KMS-11 (cell line): Measurements from ENCODE around the gene TNNI2.
"Not testable (repeated sequence)": the region's sequence is repeated elsewhere in the genome, so short reads cannot be mapped to it uniquely, and the experiment has no call there.

ENCODE experiments used
- H2AFZ ChIP-seq: fragments of 200-600 bp; sonication (generic); 2 replicates; pipeline ENCODE4 v1.6.1; 2016; ENCODE audit warnings: antibody characterized with exemption, mixed run types, low read depth
- H3K27ac ChIP-seq: fragments of 200-600 bp; sonication (generic); 2 replicates; pipeline ENCODE4 v1.6.1; 2016; ENCODE audit warnings: mild to moderate bottlenecking, mixed run types
- H3K27me3 ChIP-seq: fragments of 200-600 bp; sonication (generic); 2 replicates; pipeline ENCODE4 v1.6.1; 2017; ENCODE audit warnings: mild to moderate bottlenecking, low read depth, mixed run types, moderate library complexity; ENCODE audit not compliant: insufficient read depth
- H3K36me3 ChIP-seq: fragments of 200-600 bp; sonication (generic); 2 replicates; pipeline ENCODE4 v1.6.1; 2017; ENCODE audit warnings: mild to moderate bottlenecking, mixed run types; ENCODE audit not compliant: insufficient read depth
- H3K4me1 ChIP-seq: fragments of 200-600 bp; sonication (generic); 2 replicates; pipeline ENCODE4 v1.6.1; 2016; ENCODE audit warnings: mild to moderate bottlenecking, low read depth, mixed run types; ENCODE audit not compliant: poor library complexity, severe bottlenecking
- H3K4me2 ChIP-seq: fragments of 200-600 bp; sonication (generic); 2 replicates; pipeline ENCODE4 v1.7.0; 2016; ENCODE audit warnings: mild to moderate bottlenecking, mixed run types
- H3K4me3 ChIP-seq: fragments of 200-600 bp; sonication (generic); IDR thresholded peaks from 2 replicates; pipeline ENCODE4 v1.6.1; 2017; ENCODE audit warnings: low read depth, low read length, mixed read lengths; ENCODE audit not compliant: insufficient read depth
- H3K79me2 ChIP-seq: fragments of 200-600 bp; sonication (generic); 2 replicates; pipeline ENCODE4 v1.6.1; 2016; ENCODE audit warnings: low read depth, mixed run types; ENCODE audit not compliant: insufficient read depth
- H3K9ac ChIP-seq: fragments of 200-600 bp; sonication (generic); 2 replicates; pipeline ENCODE4 v1.6.1; 2016; ENCODE audit warnings: mild to moderate bottlenecking, mixed run types
- H4K20me1 ChIP-seq: fragments of 200-600 bp; sonication (generic); 2 replicates; pipeline ENCODE4 v1.6.1; 2016; ENCODE audit warnings: mild to moderate bottlenecking, mixed run types; ENCODE audit not compliant: insufficient read depth
- CTCF ChIP-seq: fragments of 200-600 bp; sonication (generic); conservative IDR thresholded peaks from 2 replicates; pipeline ENCODE4 v1.6.1; 2017; ENCODE audit warnings: low read depth, mild to moderate bottlenecking, antibody characterized with exemption, low read length, moderate library complexity, mixed read lengths

The TNNI2 gene

GRCh38 chr11:1883346-1884302 is 44.8 kb downstream of the TNNI2 start:
- Histone ChIP-seq H3K79me2 (no peaks in the 10 kb centered on the region), H3K4me3 (no peak overlapping the region), H3K36me3 (no peaks in the 10 kb centered on the region), H3K9ac (no peak overlapping the region), H3K27me3 (peaks cover 73% of the 10 kb centered on the region), H2AFZ (no peak overlapping the region), H3K4me1 (no peaks in the 10 kb centered on the region), H4K20me1 (no peaks in the 10 kb centered on the region), H3K27ac (no peak overlapping the region), H3K4me2 (no peak overlapping the region)
- no peak for TF ChIP-seq CTCF

- no peak overlapping the region for H3K9ac ChIP-seq
- TF ChIP-seq CTCF, result no peak
- no peaks in the 10 kb centered on the region for H3K4me1 ChIP-seq
- peaks cover 73% of the 10 kb centered on the region; the same call in 1 of the 2 replicates for H3K27me3 ChIP-seq
- H3K79me2 ChIP-seq, result no peaks in the 10 kb centered on the region
- H3K27ac ChIP-seq, result no peak overlapping the region
- H3K4me3 ChIP-seq, result no peak overlapping the region
- no peaks in the 10 kb centered on the region for H3K36me3 ChIP-seq
- H2AFZ ChIP-seq, result no peak overlapping the region
- H4K20me1 ChIP-seq, result no peaks in the 10 kb centered on the region
- H3K4me2 ChIP-seq, result no peak overlapping the region
These were observed 45.5 kb downstream of the TNNI2 start for GRCh38 chr11:1884303-1884700.

- not testable (repeated sequence) for H2AFZ ChIP-seq, H3K4me2 ChIP-seq, H3K36me3 ChIP-seq, H3K4me3 ChIP-seq, H3K79me2 ChIP-seq, H4K20me1 ChIP-seq, H3K27ac ChIP-seq, H3K9ac ChIP-seq, H3K4me1 ChIP-seq
- H3K27me3 ChIP-seq, result peaks cover 72% of the 10 kb centered on the region; the same call in 1 of the 2 replicates
These were observed 47.8 kb downstream of the TNNI2 start for GRCh38 chr11:1886551-1886950.

GRCh38 chr11:1887451-1888346 is 48.9 kb downstream of the TNNI2 start:
- Histone ChIP-seq H3K4me1 (no peaks in the 10 kb centered on the region), H3K27me3 (peaks cover 75% of the 10 kb centered on the region; the same call in 1 of the 2 replicates), H2AFZ (no peak overlapping the region), H3K9ac (no peak overlapping the region), H3K79me2 (no peaks in the 10 kb centered on the region), H3K4me2 (no peak overlapping the region), H3K4me3 (no peak overlapping the region), H4K20me1 (no peaks in the 10 kb centered on the region), H3K36me3 (no peaks in the 10 kb centered on the region), H3K27ac (no peak overlapping the region)
- TF ChIP-seq CTCF, result no peak
